Measurements from ENCODE around the gene LRRD1.
"Not testable (repeated sequence)": the region's sequence is repeated elsewhere in the genome, so short reads cannot be mapped to it uniquely, and the experiment has no call there.

The LRRD1 gene

GRCh38 chr7:92200791-92201190, 21.8 kb upstream of the LRRD1 start:
- no peak overlapping the region for H3K27ac ChIP-seq (ENCODE audit: insufficient read depth in 1 of 2, low read depth in 1 of 2, low read length in 2 of 2, poor library complexity in 1 of 2, severe bottlenecking in 2 of 2)
- H3K4me1 ChIP-seq (ENCODE audit: control extremely low read depth in 1 of 4, control insufficient read depth in 4 of 4, insufficient read depth in 4 of 4, low read length in 3 of 4) = no peaks in the 10 kb centered on the region
- H3K27me3 ChIP-seq (replicated peaks in 2 of 5; ENCODE audit: control insufficient read depth in 4 of 5, insufficient read depth in 5 of 5, low read length in 4 of 5) = no peaks in the 10 kb centered on the region
- peaks cover 14 to 49% (median 36%) of the 10 kb centered on the region in 4 experiments for H3K36me3 ChIP-seq (ENCODE audit: control insufficient read depth in 4 of 4, insufficient read depth in 4 of 4, low read length in 3 of 4)
- CTCF ChIA-PET = interaction anchor here (1.5 kb wide), 2 partner anchors 9 to 46 kb away, joined by 3 read pairs; no protein-coding TSS in a partner anchor
- POLR2A ChIA-PET = interaction anchor here (0.6 kb wide), 1 partner anchor 143 kb away, joined by 3 read pairs; no protein-coding TSS in a partner anchor
- H3K9me3 ChIP-seq (ENCODE audit: control extremely low read depth in 1 of 5, control insufficient read depth in 4 of 5, insufficient read depth in 2 of 5, low read depth in 1 of 5, low read length in 4 of 5) = peaks cover 0 to under 1% (median 0%) of the 10 kb centered on the region in 5 experiments
- no peak overlapping the region for H3K4me3 ChIP-seq (ENCODE audit: control insufficient read depth in 1 of 7, extremely low read depth in 1 of 7, insufficient read depth in 4 of 7, low read depth in 2 of 7, low read length in 6 of 7)
- WGBS (ENCODE audit: insufficient coverage) = no CpG with 5 or more reads among the region's 1 CpG
- no peak for DNase-seq

GRCh38 chr7:92192326-92192725, 13.4 kb upstream of the LRRD1 start:
- Histone ChIP-seq H3K4me1 (ENCODE audit: control extremely low read depth in 1 of 4, control insufficient read depth in 4 of 4, insufficient read depth in 4 of 4, low read length in 3 of 4) (no peaks in the 10 kb centered on the region), H3K27ac (ENCODE audit: insufficient read depth in 1 of 2, low read depth in 1 of 2, low read length in 2 of 2, poor library complexity in 1 of 2, severe bottlenecking in 2 of 2) (no peak overlapping the region), H3K4me3 (ENCODE audit: control insufficient read depth in 1 of 7, extremely low read depth in 1 of 7, insufficient read depth in 4 of 7, low read depth in 2 of 7, low read length in 6 of 7) (no peak overlapping the region), H3K9me3 (ENCODE audit: control extremely low read depth in 1 of 5, control insufficient read depth in 4 of 5, insufficient read depth in 2 of 5, low read depth in 1 of 5, low read length in 4 of 5) (peaks cover 0 to 31% (median 19%) of the 10 kb centered on the region in 5 experiments), H3K36me3 (ENCODE audit: control insufficient read depth in 4 of 4, insufficient read depth in 4 of 4, low read length in 3 of 4) (peaks cover 0 to 14% (median 8%) of the 10 kb centered on the region in 4 experiments), H3K27me3 (replicated peaks in 2 of 5; ENCODE audit: control insufficient read depth in 4 of 5, insufficient read depth in 5 of 5, low read length in 4 of 5) (no peaks in the 10 kb centered on the region)
- WGBS (ENCODE audit: insufficient coverage) = 100% methylated on average over 2 of the region's 3 CpGs
- ChIA-PET POLR2A (interaction anchor here (0.6 kb wide), 1 partner anchor 24 kb away, joined by 3 read pairs; no protein-coding TSS in a partner anchor), CTCF (interaction anchor here (0.6 to 0.8 kb wide), 2 partner anchors 9 to 90 kb away, joined by 3 read pairs; no protein-coding TSS in a partner anchor)
- DNase-seq = no peak

- not testable (repeated sequence) for DNase-seq; H3K4me1 ChIP-seq (ENCODE audit: control extremely low read depth in 1 of 4, control insufficient read depth in 4 of 4, insufficient read depth in 4 of 4, low read length in 3 of 4)
Observed at GRCh38 chr7:92189246-92189645, 10.3 kb upstream of the LRRD1 start.

GRCh38 chr7:92184294-92184693, 5.4 kb upstream of the LRRD1 start:
- H3K36me3 ChIP-seq (ENCODE audit: control insufficient read depth in 4 of 4, insufficient read depth in 4 of 4, low read length in 3 of 4); H3K4me3 ChIP-seq (ENCODE audit: control insufficient read depth in 1 of 7, extremely low read depth in 1 of 7, insufficient read depth in 4 of 7, low read depth in 2 of 7, low read length in 6 of 7); CTCF ChIA-PET; H3K27me3 ChIP-seq (replicated peaks in 2 of 5; ENCODE audit: control insufficient read depth in 4 of 5, insufficient read depth in 5 of 5, low read length in 4 of 5); H3K9me3 ChIP-seq (ENCODE audit: control extremely low read depth in 1 of 5, control insufficient read depth in 4 of 5, insufficient read depth in 2 of 5, low read depth in 1 of 5, low read length in 4 of 5); POLR2A ChIA-PET; H3K27ac ChIP-seq (ENCODE audit: insufficient read depth in 1 of 2, low read depth in 1 of 2, low read length in 2 of 2, poor library complexity in 1 of 2, severe bottlenecking in 2 of 2); H3K4me1 ChIP-seq (ENCODE audit: control extremely low read depth in 1 of 4, control insufficient read depth in 4 of 4, insufficient read depth in 4 of 4, low read length in 3 of 4): not testable (repeated sequence)
- no CpG with 5 or more reads among the region's 1 CpG for WGBS (ENCODE audit: insufficient coverage)
- DNase-seq = peak in 1 of 3 donors; percentile 12

More at GRCh38 chr7:92189246-92189645, 10.3 kb upstream of the LRRD1 start:
- 93% methylated on average over 5 of the region's 15 CpGs for WGBS (ENCODE audit: insufficient coverage)
- H3K36me3 ChIP-seq (ENCODE audit: control insufficient read depth in 4 of 4, insufficient read depth in 4 of 4, low read length in 3 of 4); H3K27me3 ChIP-seq (replicated peaks in 2 of 5; ENCODE audit: control insufficient read depth in 4 of 5, insufficient read depth in 5 of 5, low read length in 4 of 5); CTCF ChIA-PET; POLR2A ChIA-PET; H3K4me3 ChIP-seq (ENCODE audit: control insufficient read depth in 1 of 7, extremely low read depth in 1 of 7, insufficient read depth in 4 of 7, low read depth in 2 of 7, low read length in 6 of 7); H3K27ac ChIP-seq (ENCODE audit: insufficient read depth in 1 of 2, low read depth in 1 of 2, low read length in 2 of 2, poor library complexity in 1 of 2, severe bottlenecking in 2 of 2): not testable (repeated sequence)
- H3K9me3 ChIP-seq (ENCODE audit: control extremely low read depth in 1 of 5, control insufficient read depth in 4 of 5, insufficient read depth in 2 of 5, low read depth in 1 of 5, low read length in 4 of 5) = peaks cover 0 to 31% (median 19%) of the 10 kb centered on the region in 5 experiments

- Histone ChIP-seq H3K4me1 (ENCODE audit: control extremely low read depth in 1 of 4, control insufficient read depth in 4 of 4, insufficient read depth in 4 of 4, low read length in 3 of 4) (peaks cover 0 to 9% (median 6%) of the 10 kb centered on the region in 4 experiments), H3K27ac (ENCODE audit: insufficient read depth in 1 of 2, low read depth in 1 of 2, low read length in 2 of 2, poor library complexity in 1 of 2, severe bottlenecking in 2 of 2) (no peak overlapping the region), H3K36me3 (ENCODE audit: control insufficient read depth in 4 of 4, insufficient read depth in 4 of 4, low read length in 3 of 4) (no peaks in the 10 kb centered on the region), H3K4me3 (ENCODE audit: control insufficient read depth in 1 of 7, extremely low read depth in 1 of 7, insufficient read depth in 4 of 7, low read depth in 2 of 7, low read length in 6 of 7) (no peak overlapping the region), H3K27me3 (replicated peaks in 2 of 5; ENCODE audit: control insufficient read depth in 4 of 5, insufficient read depth in 5 of 5, low read length in 4 of 5) (no peaks in the 10 kb centered on the region), H3K9me3 (ENCODE audit: control extremely low read depth in 1 of 5, control insufficient read depth in 4 of 5, insufficient read depth in 2 of 5, low read depth in 1 of 5, low read length in 4 of 5) (no peaks in the 10 kb centered on the region)
- CTCF ChIA-PET = interaction anchor here (0.8 to 1.0 kb wide), 2 partner anchors 17 to 117 kb away, joined by 3 read pairs; no protein-coding TSS in a partner anchor
- peak in 2 of 3 donors; percentile 13 to 25 for DNase-seq
- POLR2A ChIA-PET = no interaction called here
Observed at GRCh38 chr7:92177362-92177761, 1.6 kb downstream of the LRRD1 start.

- CTCF ChIA-PET; H3K27me3 ChIP-seq (replicated peaks in 2 of 5; ENCODE audit: control insufficient read depth in 4 of 5, insufficient read depth in 5 of 5, low read length in 4 of 5); H3K4me1 ChIP-seq (ENCODE audit: control extremely low read depth in 1 of 4, control insufficient read depth in 4 of 4, insufficient read depth in 4 of 4, low read length in 3 of 4); DNase-seq; H3K4me3 ChIP-seq (ENCODE audit: control insufficient read depth in 1 of 7, extremely low read depth in 1 of 7, insufficient read depth in 4 of 7, low read depth in 2 of 7, low read length in 6 of 7); H3K36me3 ChIP-seq (ENCODE audit: control insufficient read depth in 4 of 4, insufficient read depth in 4 of 4, low read length in 3 of 4); H3K9me3 ChIP-seq (ENCODE audit: control extremely low read depth in 1 of 5, control insufficient read depth in 4 of 5, insufficient read depth in 2 of 5, low read depth in 1 of 5, low read length in 4 of 5); H3K27ac ChIP-seq (ENCODE audit: insufficient read depth in 1 of 2, low read depth in 1 of 2, low read length in 2 of 2, poor library complexity in 1 of 2, severe bottlenecking in 2 of 2): not testable (repeated sequence)
- POLR2A ChIA-PET = interaction anchor here (0.7 kb wide), 1 partner anchor 785 kb away, joined by 3 read pairs; no protein-coding TSS in a partner anchor
- WGBS (ENCODE audit: insufficient coverage) = 100% methylated on average over 2 of the region's 2 CpGs
Observed at GRCh38 chr7:92169529-92169928, 9.4 kb downstream of the LRRD1 start.

GRCh38 chr7:92161271-92161670, 17.7 kb downstream of the LRRD1 start:
- ChIA-PET CTCF (interaction anchor here (1.7 kb wide), 1 partner anchor 18 kb away, joined by 4 read pairs; the partner anchor contains the start of gene LRRD1), POLR2A (no interaction called here)
- no peaks in the 10 kb centered on the region for H3K27me3 ChIP-seq (replicated peaks in 2 of 5; ENCODE audit: control insufficient read depth in 4 of 5, insufficient read depth in 5 of 5, low read length in 4 of 5)
- peaks cover 0 to 1% (median 0%) of the 10 kb centered on the region in 5 experiments for H3K9me3 ChIP-seq (ENCODE audit: control extremely low read depth in 1 of 5, control insufficient read depth in 4 of 5, insufficient read depth in 2 of 5, low read depth in 1 of 5, low read length in 4 of 5)
- 100% methylated on average over 1 of the region's 1 CpG for WGBS (ENCODE audit: insufficient coverage)
- H3K4me1 ChIP-seq (ENCODE audit: control extremely low read depth in 1 of 4, control insufficient read depth in 4 of 4, insufficient read depth in 4 of 4, low read length in 3 of 4) = no peaks in the 10 kb centered on the region
- H3K4me3 ChIP-seq (ENCODE audit: control insufficient read depth in 1 of 7, extremely low read depth in 1 of 7, insufficient read depth in 4 of 7, low read depth in 2 of 7, low read length in 6 of 7) = no peak overlapping the region
- H3K27ac ChIP-seq (ENCODE audit: insufficient read depth in 1 of 2, low read depth in 1 of 2, low read length in 2 of 2, poor library complexity in 1 of 2, severe bottlenecking in 2 of 2) = no peak overlapping the region
- no peaks in the 10 kb centered on the region for H3K36me3 ChIP-seq (ENCODE audit: control insufficient read depth in 4 of 4, insufficient read depth in 4 of 4, low read length in 3 of 4)
- DNase-seq = no peak
